Motor neuron (in vitro differentiated cells): ENCODE measurements around the gene OR14I1. TPM values are rescaled to one million over a fixed set of nuclear protein-coding genes. Genes with fewer than 3 reads are reported as not detected.
"Not testable (repeated sequence)": the region's sequence is repeated elsewhere in the genome, so short reads cannot be mapped to it uniquely, and the experiment has no call there.

Experiments used
- ATAC-seq, 8 experiments: fragments of 200-7000 bp; cut with Tn5 transposase; replicated peaks in 6 of 8; 2 replicates each; pipeline ENCODE4 v1.8.0; 2021; ENCODE audit warnings: mild to moderate bottlenecking in 8 of 8, moderate library complexity in 8 of 8
- H3K27ac ChIP-seq, 2 donors: fragments of 250-450 bp; sonication (Bioruptor Pico); 2 replicates each; pipeline ENCODE4 v1.9.0; 2021; ENCODE audit warnings: antibody characterized with exemption in 2 of 2, mild to moderate bottlenecking in 2 of 2, moderate library complexity in 1 of 2
- H3K4me1 ChIP-seq, 2 donors: fragments of 250-450 bp; sonication (Bioruptor Pico); replicated peaks in 1 of 2; 2 replicates each; pipeline ENCODE4 v1.6.1; 2021; ENCODE audit warnings: antibody characterized with exemption in 2 of 2, mild to moderate bottlenecking in 2 of 2, moderate library complexity in 1 of 2
- H3K4me3 ChIP-seq, 5 donors: fragments of 250-450 bp; sonication (Bioruptor Pico); 2 replicates each; pipeline ENCODE4 v1.9.0; 2021; ENCODE audit warnings: antibody characterized with exemption in 5 of 5, mild to moderate bottlenecking in 5 of 5, moderate library complexity in 4 of 5
- WGBS, 10 experiments: fragments of 450-650 bp; shearing (Covaris generic); methylation state at CpG; one replicate each; pipeline ENCODE4 v1.0.0; 2022; 5-methylcytosine and 5-hydroxymethylcytosine counted together
- in situ Hi-C, 9 experiments: fragments of 400-800 bp; cut with MboI; loops; one replicate each; pipeline ENCODE4 v1.15.0; 2021; ENCODE audit warnings: low sequenced_read_pairs in 9 of 9, low pct_unique_long_range_greater_than_20kb in 2 of 9; ENCODE audit not compliant: unreplicated experiment in 9 of 9
- total RNA-seq, 8 experiments: library from RNA; unstranded; fragments of 300-600 nt; gene quantifications; 2 replicates each; pipeline versions ENCODE4 v1.2.3 to v1.2.4, GENCODE V29; 2022

OR14I1 gene
- total RNA-seq, 8 experiments from 2014 or later: 0.43 TPM; not detected in 7

- WGBS, 10 experiments: 10 to 64% (median 41%) methylated on average over 1 to 5 of the region's 5 CpGs; no CpG with 5 or more reads in 2 of the 10 experiments
- in situ Hi-C loops, H3K4me3 ChIP-seq, H3K27ac ChIP-seq, H3K4me1 ChIP-seq: not testable (repeated sequence)
- peak in 1 of 8 experiments; percentile 49 for ATAC-seq
Observed at GRCh38 chr1:248663453-248664328, 38.9 kb downstream of the OR14I1 start.

- H3K27ac ChIP-seq, H3K4me1 ChIP-seq, in situ Hi-C loops, ATAC-seq, H3K4me3 ChIP-seq: not testable (repeated sequence)
- WGBS, 10 experiments: 17 to 60% (median 54%) methylated on average over 1 to 3 of the region's 6 CpGs; no CpG with 5 or more reads in 4 of the 10 experiments
Observed at GRCh38 chr1:248656797-248657196, 45.8 kb downstream of the OR14I1 start.

- H3K27ac ChIP-seq, H3K4me3 ChIP-seq, H3K4me1 ChIP-seq, in situ Hi-C loops, ATAC-seq: not testable (repeated sequence)
- no CpG with 5 or more reads among the region's 3 CpGs for WGBS, 10 experiments
Observed at GRCh38 chr1:248655354-248655753, 47.2 kb downstream of the OR14I1 start, which contains the start of gene OR2T27. Gene OR2T27, minus strand, starts transcription at chr1:248655528. Its CDS starts 4,644 bp downstream, at chr1:248650884.

Other genes starting within 250 kb of the OR14I1 start
- under 1 TPM in 2 of 8 experiments, not detected in 6; 0.38 to 0.80 TPM for gene OR2T3, start 229.4 kb downstream of the OR14I1 start, total RNA-seq
- under 1 TPM in 1 of 8 experiments, not detected in 7; 0.21 TPM for gene OR2T5, start 214.2 kb downstream of the OR14I1 start, total RNA-seq
- under 1 TPM in 3 of 8 experiments, not detected in 5; 0.09 to 0.24 (median 0.13) TPM for gene OR2G6, start 194.7 kb downstream of the OR14I1 start, total RNA-seq
- under 1 TPM in 4 of 8 experiments, not detected in 4; 0.27 to 0.90 (median 0.43) TPM for gene OR2T29, start 140.0 kb downstream of the OR14I1 start, total RNA-seq
- under 1 TPM in 3 of 8 experiments, not detected in 5; 0.32 to 0.81 (median 0.38) TPM for gene OR2T34, start 128.0 kb downstream of the OR14I1 start, total RNA-seq
- under 1 TPM in 3 of 8 experiments, not detected in 5; 0.08 to 0.28 (median 0.09) TPM for gene OR2T10, start 105.1 kb downstream of the OR14I1 start, total RNA-seq
- under 1 TPM in 4 of 8 experiments, not detected in 4; 0.05 to 0.38 (median 0.19) TPM for gene OR2T11, start 67.7 kb downstream of the OR14I1 start, total RNA-seq
- gene OR2T35, start 57.5 kb downstream of the OR14I1 start, total RNA-seq: under 1 TPM in 1 of 8 experiments, not detected in 7; 0.05 TPM
- gene OR2T27, start 47.2 kb downstream of the OR14I1 start, total RNA-seq: under 1 TPM in 2 of 8 experiments, not detected in 6; 0.29 to 0.66 TPM
- gene LYPD8, start 53.0 kb upstream of the OR14I1 start, total RNA-seq: under 1 TPM in 2 of 8 experiments, not detected in 6; 0.24 to 0.59 TPM
- 10 to 100 TPM; 13.9 to 39.9 (median 22.6) TPM for gene SH3BP5L, start 123.1 kb upstream of the OR14I1 start, total RNA-seq
- gene ZNF672, start 135.5 kb upstream of the OR14I1 start, total RNA-seq: 10 to 100 TPM; 12.4 to 34.6 (median 22.7) TPM
- 10 to 100 TPM; 20.9 to 67.7 (median 45.3) TPM for gene ZNF692, start 156.3 kb upstream of the OR14I1 start, total RNA-seq
- gene PGBD2, start 203.5 kb upstream of the OR14I1 start, total RNA-seq: 10 to 100 TPM in 1 of 8 experiments, 1 to 10 TPM in 7; 3.2 to 10.1 (median 6.1) TPM